Activated T-helper 1 cell treated with Interleukin-2 at 50 U/mL for 16 hours (primary cell): ENCODE results near the gene C9orf72.

Experiments
- DNase-seq: peaks from one replicate; pipeline ENCODE4 v3.0.0-alpha.2; 2020; ENCODE audit warnings: low read depth

C9orf72 gene

GRCh38 chr9:27538647-27539046 lies 34.6 kb downstream of the C9orf72 start:
- DNase-seq = no peak

- DNase-seq = no peak
Measured at GRCh38 chr9:27537756-27538155, 35.5 kb downstream of the C9orf72 start.

- DNase-seq = no peak
Measured at GRCh38 chr9:27537027-27537435, 36.2 kb downstream of the C9orf72 start.

- no peak for DNase-seq
Measured at GRCh38 chr9:27536168-27536567, 37.1 kb downstream of the C9orf72 start.

- no peak for DNase-seq
Measured at GRCh38 chr9:27535701-27536118, 37.6 kb downstream of the C9orf72 start.

- no peak for DNase-seq
Measured at GRCh38 chr9:27534658-27535209, 38.5 kb downstream of the C9orf72 start.

GRCh38 chr9:27534131-27534530 lies 39.1 kb downstream of the C9orf72 start:
- no peak for DNase-seq

GRCh38 chr9:27533311-27533710 lies 40.0 kb downstream of the C9orf72 start:
- DNase-seq = no peak

GRCh38 chr9:27532046-27532445 lies 41.2 kb downstream of the C9orf72 start:
- no peak for DNase-seq

GRCh38 chr9:27530915-27531755 lies 42.1 kb downstream of the C9orf72 start:
- no peak for DNase-seq

GRCh38 chr9:27529316-27530278 lies 43.7 kb downstream of the C9orf72 start, which contains the start of gene MOB3B:
Gene MOB3B, minus strand, starts transcription at chr9:27529814. Its CDS starts 74,264 bp downstream, at chr9:27455550.
- DNase-seq = peak; percentile 61

- peak; percentile 9 for DNase-seq
Measured at GRCh38 chr9:27528886-27529315, 44.4 kb downstream of the C9orf72 start.

GRCh38 chr9:27528076-27528885 lies 45.0 kb downstream of the C9orf72 start:
- DNase-seq = peak; percentile 26

- DNase-seq = no peak
Measured at GRCh38 chr9:27527702-27528075, 45.6 kb downstream of the C9orf72 start.

GRCh38 chr9:27524236-27524635 lies 49.0 kb downstream of the C9orf72 start, which contains the start of gene IFNK:
Gene IFNK, plus strand, starts transcription at chr9:27524290. Its CDS starts 47 bp downstream, at chr9:27524337.
- no peak for DNase-seq

GRCh38 chr9:27523141-27523540 lies 50.1 kb downstream of the C9orf72 start:
- DNase-seq = no peak

- no peak for DNase-seq
Measured at GRCh38 chr9:27520986-27521385, 52.3 kb downstream of the C9orf72 start.

GRCh38 chr9:27519466-27520465 lies 53.5 kb downstream of the C9orf72 start:
- no peak for DNase-seq

- no peak for DNase-seq
Measured at GRCh38 chr9:27518809-27519208, 54.5 kb downstream of the C9orf72 start.

- DNase-seq = no peak
Measured at GRCh38 chr9:27518006-27518405, 55.3 kb downstream of the C9orf72 start.
